ENCODE measurements around the gene FAM89A.
"Not testable (repeated sequence)": the region's sequence is repeated elsewhere in the genome, so short reads cannot be mapped to it uniquely, and the experiment has no call there.

- TF ChIP-seq, protein P1, sequence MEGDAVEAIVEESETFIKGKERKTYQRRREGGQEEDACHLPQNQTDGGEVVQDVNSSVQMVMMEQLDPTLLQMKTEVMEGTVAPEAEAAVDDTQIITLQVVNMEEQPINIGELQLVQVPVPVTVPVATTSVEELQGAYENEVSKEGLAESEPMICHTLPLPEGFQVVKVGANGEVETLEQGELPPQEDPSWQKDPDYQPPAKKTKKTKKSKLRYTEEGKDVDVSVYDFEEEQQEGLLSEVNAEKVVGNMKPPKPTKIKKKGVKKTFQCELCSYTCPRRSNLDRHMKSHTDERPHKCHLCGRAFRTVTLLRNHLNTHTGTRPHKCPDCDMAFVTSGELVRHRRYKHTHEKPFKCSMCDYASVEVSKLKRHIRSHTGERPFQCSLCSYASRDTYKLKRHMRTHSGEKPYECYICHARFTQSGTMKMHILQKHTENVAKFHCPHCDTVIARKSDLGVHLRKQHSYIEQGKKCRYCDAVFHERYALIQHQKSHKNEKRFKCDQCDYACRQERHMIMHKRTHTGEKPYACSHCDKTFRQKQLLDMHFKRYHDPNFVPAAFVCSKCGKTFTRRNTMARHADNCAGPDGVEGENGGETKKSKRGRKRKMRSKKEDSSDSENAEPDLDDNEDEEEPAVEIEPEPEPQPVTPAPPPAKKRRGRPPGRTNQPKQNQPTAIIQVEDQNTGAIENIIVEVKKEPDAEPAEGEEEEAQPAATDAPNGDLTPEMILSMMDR (conservative IDR thresholded peaks at IDR 0.05; ENCODE audit: low read length), result not testable (repeated sequence)
- TF ChIP-seq EZH2phosphoT487 (IDR thresholded peaks at IDR 0.05; ENCODE audit: borderline replicate concordance, low read depth, low read length), result not testable (repeated sequence)
These were observed 17.5 kb downstream of the FAM89A start for GRCh38 chr1:231022543-231022942.
